ENCODE data around the gene NPIPA8.
"Not testable (repeated sequence)": the region's sequence is repeated elsewhere in the genome, so short reads cannot be mapped to it uniquely, and the experiment has no call there.

Gene NPIPA8

DNA sequence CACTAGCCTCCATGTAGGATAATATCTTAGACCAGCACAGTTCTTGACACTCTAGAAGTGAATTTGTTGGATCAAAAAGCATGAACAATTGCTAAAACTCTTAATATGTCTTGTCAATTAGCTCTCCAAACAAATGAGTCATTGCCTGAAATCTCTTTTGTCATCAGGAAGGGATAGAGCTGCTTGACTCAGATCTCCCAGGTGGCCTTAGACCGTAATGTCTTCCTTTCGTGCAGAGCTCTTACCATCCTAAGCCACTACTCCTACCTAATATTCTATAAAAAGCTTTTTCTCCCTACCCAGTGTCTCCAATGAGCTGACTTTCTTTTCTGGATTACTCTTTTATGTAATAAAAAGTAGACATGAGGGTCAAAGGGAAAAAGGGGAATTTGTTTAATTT, 66.4 kb downstream of the NPIPA8 start:
- DNase-seq, result not testable (repeated sequence)
